GM12875 (cell line): ENCODE data around the gene OGDHL.

Experiments used
- H3K4me3 ChIP-seq: one replicate; pipeline ENCODE4 v1.5.1; 2011; ENCODE audit warnings: low read depth, low read length, control low read depth
- CTCF ChIP-seq: IDR thresholded peaks from 2 replicates; pipeline ENCODE4 v1.5.1; 2011; ENCODE audit warnings: low read depth, mild to moderate bottlenecking, control low read depth, inconsistent platforms, low read length, moderate library complexity, borderline replicate concordance; ENCODE audit not compliant: insufficient read depth

Gene OGDHL

GRCh38 chr10:49707585-49707984 is 54.5 kb downstream of the OGDHL start:
- no peak overlapping the region for H3K4me3 ChIP-seq
- TF ChIP-seq CTCF, result no peak

GRCh38 chr10:49700997-49701396 is 61.1 kb downstream of the OGDHL start:
- no peak for TF ChIP-seq CTCF
- no peak overlapping the region for H3K4me3 ChIP-seq

GRCh38 chr10:49700211-49700610 is 61.9 kb downstream of the OGDHL start:
- no peak for TF ChIP-seq CTCF
- H3K4me3 ChIP-seq, result no peak overlapping the region

GRCh38 chr10:49698679-49699078 is 63.4 kb downstream of the OGDHL start:
- no peak overlapping the region for H3K4me3 ChIP-seq
- no peak for TF ChIP-seq CTCF

- TF ChIP-seq CTCF, result no peak
- H3K4me3 ChIP-seq, result no peak overlapping the region
Measured at GRCh38 chr10:49696311-49696710, 65.8 kb downstream of the OGDHL start.

GRCh38 chr10:49694466-49694865 is 67.7 kb downstream of the OGDHL start:
- no peak overlapping the region for H3K4me3 ChIP-seq
- TF ChIP-seq CTCF, result no peak

GRCh38 chr10:49691588-49691987 is 70.5 kb downstream of the OGDHL start:
- H3K4me3 ChIP-seq, result no peak overlapping the region
- TF ChIP-seq CTCF, result no peak
